AG04449 (cell line): ENCODE results near the gene PLD1.

Experiments
- CTCF ChIA-PET: fragments of 350-600 bp; formaldehyde crosslinking; extraction: SDS; loops from one replicate; lab custom pipeline; 2021; ENCODE audit warnings: antibody characterized with exemption; lab: Yijun Ruan, JAX
- POLR2A ChIA-PET: fragments of 400-600, 350-600 bp; formaldehyde crosslinking; extraction: SDS; loops from one replicate; lab custom pipeline; 2020; ENCODE audit warnings: antibody characterized with exemption, inconsistent platforms; lab: Yijun Ruan, JAX
- DNase-seq: peaks from one replicate; pipeline ENCODE4 v3.0.0-alpha.2; 2010; ENCODE audit warnings: low read depth, low spot score
- H3K4me3 ChIP-seq: 2 replicates; pipeline ENCODE4 v1.5.1; 2011; ENCODE audit warnings: low read depth, mild to moderate bottlenecking, control low read depth, low read length
- TF ChIP-seq, protein P1 (sequence below): IDR thresholded peaks from one replicate; pipeline ENCODE4 v1.5.1; 2011; ENCODE audit warnings: mild to moderate bottlenecking, moderate library complexity, low read length, control low read depth, inconsistent platforms; ENCODE audit not compliant: insufficient read depth; ENCODE audit errors: missing control alignments

Gene PLD1

DNA sequence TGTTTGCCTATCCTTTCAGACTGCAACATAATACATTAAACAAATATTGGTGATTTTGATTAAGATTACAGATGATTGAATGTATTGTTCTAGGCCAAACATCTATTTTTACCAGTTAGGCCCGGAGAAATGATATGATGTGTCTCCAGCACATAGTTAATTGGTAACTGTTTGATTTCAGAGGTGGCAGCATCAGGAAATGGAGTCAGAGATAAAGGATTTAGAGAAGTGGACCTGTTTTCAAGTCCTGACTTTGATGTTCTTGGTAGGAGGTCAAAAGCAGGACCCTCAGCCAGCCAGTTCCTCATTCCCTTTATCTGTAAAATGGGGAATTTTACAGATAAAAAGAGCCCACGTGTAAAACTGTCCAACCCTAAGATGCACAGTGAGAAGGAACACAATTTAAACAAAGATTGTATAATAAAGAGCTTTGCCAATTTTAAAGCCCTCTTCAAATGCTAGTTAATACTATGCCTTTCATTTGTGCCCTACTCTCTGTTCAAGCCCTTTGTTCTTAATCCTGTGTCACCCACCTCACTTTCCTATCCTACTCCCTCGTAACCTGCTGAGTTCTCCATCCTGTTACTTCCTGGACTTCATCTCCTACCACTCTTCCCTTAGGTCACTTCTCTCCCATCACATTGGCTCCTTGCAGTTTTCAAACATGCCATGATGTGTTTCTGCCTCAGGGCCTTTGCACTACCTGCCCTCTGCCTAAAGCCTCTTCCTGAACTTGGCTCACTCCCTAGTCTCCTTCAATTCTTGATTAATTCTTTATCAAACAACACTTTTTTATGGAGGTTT, 35.4 kb upstream of the PLD1 start:
- CTCF ChIA-PET, result no interaction called here
- POLR2A ChIA-PET, result no interaction called here
- no peak for DNase-seq
- H3K4me3 ChIP-seq, result no peak overlapping the region
- TF ChIP-seq, protein P1, sequence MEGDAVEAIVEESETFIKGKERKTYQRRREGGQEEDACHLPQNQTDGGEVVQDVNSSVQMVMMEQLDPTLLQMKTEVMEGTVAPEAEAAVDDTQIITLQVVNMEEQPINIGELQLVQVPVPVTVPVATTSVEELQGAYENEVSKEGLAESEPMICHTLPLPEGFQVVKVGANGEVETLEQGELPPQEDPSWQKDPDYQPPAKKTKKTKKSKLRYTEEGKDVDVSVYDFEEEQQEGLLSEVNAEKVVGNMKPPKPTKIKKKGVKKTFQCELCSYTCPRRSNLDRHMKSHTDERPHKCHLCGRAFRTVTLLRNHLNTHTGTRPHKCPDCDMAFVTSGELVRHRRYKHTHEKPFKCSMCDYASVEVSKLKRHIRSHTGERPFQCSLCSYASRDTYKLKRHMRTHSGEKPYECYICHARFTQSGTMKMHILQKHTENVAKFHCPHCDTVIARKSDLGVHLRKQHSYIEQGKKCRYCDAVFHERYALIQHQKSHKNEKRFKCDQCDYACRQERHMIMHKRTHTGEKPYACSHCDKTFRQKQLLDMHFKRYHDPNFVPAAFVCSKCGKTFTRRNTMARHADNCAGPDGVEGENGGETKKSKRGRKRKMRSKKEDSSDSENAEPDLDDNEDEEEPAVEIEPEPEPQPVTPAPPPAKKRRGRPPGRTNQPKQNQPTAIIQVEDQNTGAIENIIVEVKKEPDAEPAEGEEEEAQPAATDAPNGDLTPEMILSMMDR, result no peak

- DNase-seq, result no peak
- no peak overlapping the region for H3K4me3 ChIP-seq
- ChIA-PET POLR2A (no interaction called here), CTCF (no interaction called here)
- TF ChIP-seq, protein P1, result no peak
These were observed 34.6 kb upstream of the PLD1 start for GRCh38 chr3:171844873-171845272.

DNA sequence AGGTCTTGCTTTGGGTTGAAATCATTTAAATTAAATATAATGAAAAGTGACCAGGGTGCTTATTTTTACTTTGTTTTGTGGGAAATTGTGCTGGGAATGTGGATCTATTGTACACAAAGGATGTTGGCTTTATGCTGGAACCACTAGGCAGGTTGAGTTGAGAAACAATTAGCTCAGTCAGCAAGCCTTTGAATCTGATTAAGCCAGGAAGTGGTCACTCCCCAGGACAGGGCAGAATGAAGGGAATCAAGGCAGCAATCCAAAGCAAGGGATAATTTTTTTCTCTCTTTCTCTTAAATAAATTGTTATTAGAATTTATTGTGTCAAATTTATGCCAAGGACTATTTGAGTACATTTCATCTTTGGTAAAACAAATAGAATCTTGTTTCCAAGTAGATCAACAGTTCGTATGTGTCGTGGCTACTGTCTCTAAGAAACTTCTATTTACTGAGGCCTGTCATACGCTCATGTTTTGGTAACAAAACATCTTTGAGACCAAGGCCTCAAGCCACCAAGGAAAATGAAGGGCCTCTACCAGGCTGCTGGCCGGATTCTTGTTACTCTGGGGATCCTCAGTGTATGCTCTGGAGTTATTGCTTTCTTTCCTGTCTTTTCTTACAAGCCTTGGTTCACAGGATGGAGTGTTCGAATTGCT, 32.7 kb upstream of the PLD1 start, which contains the start of gene TMEM212:
Gene TMEM212, plus strand, starts transcription at position 486 of the 655 bp plus-strand sequence. Its CDS starts 35 bp downstream, at position 521.
- ChIA-PET POLR2A (no interaction called here), CTCF (interaction anchor here (1.0 kb wide), 1 partner anchor 499 kb away, joined by 3 read pairs; no protein-coding TSS in a partner anchor)
- no peak for DNase-seq
- H3K4me3 ChIP-seq, result no peak within 1 kb of the TSS
- TF ChIP-seq, protein P1, result no peak

GRCh38 chr3:171841620-171842000, 31.3 kb upstream of the PLD1 start:
- TF ChIP-seq, protein P1, result no peak
- no peak for DNase-seq
- H3K4me3 ChIP-seq, result no peak overlapping the region
- CTCF ChIA-PET, result interaction anchor here (1.2 to 4.5 kb wide), 6 partner anchors 9 to 200 kb away, joined by 3 to 24 read pairs (median 4); no protein-coding TSS in a partner anchor
- POLR2A ChIA-PET, result no interaction called here

DNA sequence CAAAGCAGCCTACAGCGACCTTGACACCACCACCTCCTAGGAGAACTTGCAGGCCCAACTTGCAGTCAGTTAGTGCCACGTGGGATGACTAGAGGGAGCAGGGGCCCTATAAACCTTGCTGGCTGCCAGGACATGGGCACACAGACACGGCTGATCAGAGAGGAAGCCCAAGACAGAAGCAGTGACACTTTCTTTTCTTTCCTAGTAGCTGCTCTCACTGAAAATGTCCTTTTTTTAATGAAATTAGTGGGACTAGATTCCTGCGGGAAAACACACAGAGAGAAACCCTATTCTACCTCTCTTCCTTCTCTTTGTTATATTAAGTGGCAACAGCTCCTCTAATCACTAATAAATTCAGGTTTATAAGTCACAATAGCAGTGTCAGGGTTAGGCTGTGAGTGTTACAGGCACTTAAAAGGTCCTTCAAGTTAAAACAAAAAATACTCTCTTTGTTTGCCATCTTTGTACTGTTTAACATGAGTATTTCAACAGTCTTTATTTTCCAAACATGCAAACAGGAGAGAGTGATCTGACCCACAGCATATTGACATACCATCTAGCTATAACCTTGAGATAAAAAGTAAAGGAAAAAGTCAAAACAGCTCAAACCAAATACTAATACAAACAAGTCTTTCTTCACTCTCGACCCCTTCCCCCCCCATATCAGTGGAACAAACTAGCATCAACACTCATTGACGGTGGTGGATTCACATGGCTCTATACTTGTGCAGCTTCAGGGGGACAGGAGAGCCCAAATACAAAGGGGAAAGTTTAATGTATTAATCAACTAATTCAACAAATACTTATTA, 30.7 kb upstream of the PLD1 start:
- CTCF ChIA-PET, result interaction anchor here (1.2 to 4.5 kb wide), 6 partner anchors 9 to 201 kb away, joined by 3 to 24 read pairs (median 4); no protein-coding TSS in a partner anchor
- H3K4me3 ChIP-seq, result no peak overlapping the region
- DNase-seq, result no peak
- POLR2A ChIA-PET, result no interaction called here
- TF ChIP-seq, protein P1, result no peak

GRCh38 chr3:171840445-171840810, 30.1 kb upstream of the PLD1 start:
- ChIA-PET POLR2A (no interaction called here), CTCF (interaction anchor here (1.1 to 4.5 kb wide), 4 partner anchors 10 to 201 kb away, joined by 3 to 24 read pairs (median 5); no protein-coding TSS in a partner anchor)
- H3K4me3 ChIP-seq, result no peak overlapping the region
- TF ChIP-seq, protein P1, result no peak
- no peak for DNase-seq
